B cell (primary cell): Measurements from ENCODE around the gene FBXW9. TPM values are rescaled to one million over a fixed set of nuclear protein-coding genes. Genes with fewer than 3 reads are reported as not detected.

Experiments used
- ATAC-seq: fragments of 200-7000 bp; cut with Tn5 transposase; one replicate; pipeline ENCODE4 v1.10.0; 2021; ENCODE audit warnings: low read depth, mild to moderate bottlenecking, moderate number of reproducible peaks, moderate library complexity
- CTCF ChIA-PET: fragments of 350-600 bp; sonication (Branson Sonifier 250); formaldehyde crosslinking; loops from one replicate; lab custom pipeline; 2021; ENCODE audit warnings: antibody characterized with exemption, inconsistent platforms; lab: Charles Lee
- POLR2A ChIA-PET: fragments of 350-600 bp; sonication (Branson Sonifier 250); formaldehyde crosslinking; loops from one replicate; lab custom pipeline; 2021; ENCODE audit warnings: antibody characterized with exemption; lab: Charles Lee
- DNase-seq: peaks from one replicate; pipeline ENCODE4 v3.0.0; 2013
- H2AFZ ChIP-seq: 2 replicates; pipeline ENCODE4 v1.6.1; 2012; ENCODE audit warnings: mild to moderate bottlenecking, low read depth, low read length; ENCODE audit not compliant: insufficient read depth, poor library complexity, severe bottlenecking
- H3K27ac ChIP-seq, 2 donors: 1 replicate in 1 of 2; 2 replicates in 1 of 2; pipeline ENCODE4 v1.5.1; 2012 to 2013; ENCODE audit warnings: low read length in 2 of 2, mild to moderate bottlenecking in 2 of 2, moderate library complexity in 1 of 2
- H3K27me3 ChIP-seq, 4 experiments: fragments of 200-600 bp in 1 of 4; sonication (generic) in 1 of 4; replicated peaks in 1 of 4; 1 replicate in 2 of 4; 2 replicates in 2 of 4; pipeline versions ENCODE4 v1.6.1 to v1.7.0; 2013 to 2016; ENCODE audit warnings: low read length in 3 of 4, mild to moderate bottlenecking in 2 of 4, mixed read lengths in 1 of 4, moderate library complexity in 1 of 4; ENCODE audit not compliant: insufficient read depth in 4 of 4, control insufficient read depth in 3 of 4; ENCODE audit errors: control extremely low read depth in 1 of 4
- H3K36me3 ChIP-seq, 2 experiments: replicated peaks in 1 of 2; 1 replicate in 1 of 2; 2 replicates in 1 of 2; pipeline versions ENCODE4 v1.6.1 to v1.7.1; 2013; ENCODE audit warnings: low read length in 1 of 2; ENCODE audit not compliant: insufficient read depth in 2 of 2, control insufficient read depth in 1 of 2; ENCODE audit errors: control extremely low read depth in 1 of 2, extremely low read depth in 1 of 2
- H3K4me1 ChIP-seq, 2 donors: fragments of 200-600 bp in 1 of 2; sonication (generic) in 1 of 2; 1 replicate in 1 of 2; 2 replicates in 1 of 2; pipeline versions ENCODE4 v1.5.1 to v1.6.1; 2013 to 2017; ENCODE audit warnings: low read length in 2 of 2; ENCODE audit not compliant: control insufficient read depth in 2 of 2, insufficient read depth in 2 of 2
- H3K4me2 ChIP-seq: replicated peaks from 2 replicates; pipeline ENCODE3; 2012; ENCODE audit warnings: mild to moderate bottlenecking, low read depth, low read length; ENCODE audit not compliant: poor library complexity, severe bottlenecking
- H3K4me3 ChIP-seq, 5 experiments: fragments of 200-600 bp in 1 of 5; sonication (generic) in 1 of 5; 1 replicate in 3 of 5; 2 replicates in 2 of 5; pipeline versions ENCODE4 v1.5.1 to v1.7.0; 2011 to 2016; ENCODE audit warnings: low read length in 4 of 5, mild to moderate bottlenecking in 4 of 5, low read depth in 2 of 5, control low read depth in 1 of 5, moderate library complexity in 1 of 5; ENCODE audit not compliant: insufficient read depth in 1 of 5; ENCODE audit errors: control extremely low read depth in 1 of 5, extremely low read depth in 1 of 5
- H3K79me2 ChIP-seq: fragments of 200-600 bp; sonication (generic); one replicate; pipeline ENCODE4 v1.6.0; 2016; ENCODE audit warnings: low read length; ENCODE audit not compliant: control insufficient read depth, insufficient read depth
- H3K9ac ChIP-seq: fragments of 200-600 bp; sonication (generic); 2 replicates; pipeline ENCODE4 v1.6.1; 2017; ENCODE audit warnings: mild to moderate bottlenecking, low read length, moderate library complexity
- H3K9me3 ChIP-seq, 3 donors: one replicate each; pipeline versions ENCODE4 v1.6.1 to v1.7.1; 2013; ENCODE audit warnings: low read length in 2 of 3; ENCODE audit not compliant: control insufficient read depth in 2 of 3, insufficient read depth in 1 of 3; ENCODE audit errors: control extremely low read depth in 1 of 3
- H4K20me1 ChIP-seq: 2 replicates; pipeline ENCODE4 v1.6.0; 2012; ENCODE audit warnings: mild to moderate bottlenecking, low read length; ENCODE audit not compliant: insufficient read depth, control insufficient read depth, poor library complexity, severe bottlenecking
- H3K27ac Mint-ChIP-seq: one replicate; pipeline ENCODE4 v1.8.0; 2021; ENCODE audit warnings: mixed read lengths
- H3K27me3 Mint-ChIP-seq: one replicate; pipeline ENCODE4 v1.8.0; 2021; ENCODE audit warnings: mixed read lengths
- H3K4me1 Mint-ChIP-seq: one replicate; pipeline ENCODE4 v1.8.0; 2021; ENCODE audit warnings: mixed read lengths
- H3K4me3 Mint-ChIP-seq: one replicate; pipeline ENCODE4 v1.8.0; 2021; ENCODE audit warnings: mixed read lengths
- H3K9me3 Mint-ChIP-seq: one replicate; pipeline ENCODE4 v1.8.0; 2022; ENCODE audit warnings: mixed read lengths; ENCODE audit not compliant: insufficient read depth
- EZH2 ChIP-seq: IDR thresholded peaks from 2 replicates; pipeline ENCODE4 v1.6.1; 2012; ENCODE audit warnings: borderline replicate concordance, low read depth, mild to moderate bottlenecking, moderate library complexity, low read length; ENCODE audit not compliant: insufficient read depth, poor library complexity, severe bottlenecking
- WGBS: methylation state at CpG from one replicate; pipeline ENCODE4 v1.1.5; 2013; ENCODE audit warnings: missing lambda C conversion rate; ENCODE audit not compliant: insufficient coverage; 5-methylcytosine and 5-hydroxymethylcytosine counted together
- intact Hi-C: fragments of 100-400 bp; cut with micrococcal nuclease; formaldehyde crosslinking; loops from one replicate; pipeline ENCODE4 v1.10.0; 2022
- polyA plus RNA-seq: library from polyadenylated mRNA; depleted of rRNA; stranded (reverse); fragments of >200 nt; gene quantifications from 2 replicates; pipeline ENCODE4 v1.2.3, GENCODE V29; 2012
- total RNA-seq, 2 donors: library from RNA; stranded (reverse); fragments of 120-200 nt in 1 of 2; gene quantifications; 1 replicate in 1 of 2; 2 replicates in 1 of 2; pipeline versions ENCODE4 v1.2.3 to v1.2.4, GENCODE V29; 2013 to 2022
- TF ChIP-seq, protein P1 (sequence below): fragments of 200-600 bp; IDR thresholded peaks from one replicate; pipeline ENCODE4 v1.8.0; 2022; ENCODE audit warnings: antibody characterized with exemption, mild to moderate bottlenecking

Gene FBXW9
- total and polyA plus RNA-seq, 2 donors (not counting 1 experiment from before 2014, with no cell fraction given) = 4.7 TPM

DNA sequence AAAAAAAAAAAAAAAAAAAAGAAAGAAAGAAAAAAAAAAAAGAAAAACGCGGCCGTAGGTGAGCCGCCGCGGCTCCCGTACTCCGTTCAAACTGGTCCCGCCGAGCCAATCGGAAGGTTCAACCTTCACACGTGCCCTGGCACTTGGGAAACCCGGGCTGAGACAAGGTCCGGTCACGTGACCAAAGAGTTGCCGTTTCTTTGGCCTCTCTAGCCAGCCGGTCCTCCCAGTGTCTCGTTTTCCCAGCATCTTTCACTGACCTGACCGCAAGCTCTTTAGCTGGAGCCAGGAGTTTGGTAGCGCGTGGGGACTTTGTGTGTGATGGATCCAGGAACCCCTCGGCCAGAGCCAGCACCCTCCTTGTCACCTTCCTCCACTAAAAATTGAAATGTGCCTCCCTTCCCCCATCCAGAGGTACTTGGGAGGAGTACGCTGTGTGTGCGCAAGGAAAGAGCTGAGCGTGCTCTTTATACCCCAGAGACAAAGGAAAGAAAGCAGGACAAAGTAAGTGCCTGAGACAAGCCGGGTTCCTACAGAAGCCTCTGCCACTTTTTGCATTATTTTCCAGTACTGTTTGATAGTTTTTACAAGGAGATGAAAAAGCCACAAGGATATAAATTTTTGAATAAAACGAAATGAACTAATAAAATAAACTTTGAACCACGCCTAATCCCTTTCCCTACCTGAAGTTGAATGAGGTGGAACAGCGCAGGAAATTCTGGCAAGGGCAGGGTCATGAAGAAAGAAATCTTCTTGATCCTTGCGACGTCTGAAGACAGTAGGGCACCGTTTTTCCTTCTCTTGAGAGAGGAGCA, 26.3 kb upstream of the FBXW9 start:
- peak overlapping the region; percentile 83 for H2AFZ ChIP-seq

More for the DNA sequence above, 26.3 kb upstream of the FBXW9 start:
- Histone ChIP-seq H3K27me3 (no peaks in the 10 kb centered on the region), H4K20me1 (peaks cover 11% of the 10 kb centered on the region), H3K79me2 (peaks cover 81% of the 10 kb centered on the region), H3K4me3 (peak overlapping the region; percentile 60 to 83 (median 77)), H3K27ac (peak overlapping the region; percentile 17 to 69), H3K9me3 (no peaks in the 10 kb centered on the region), H3K4me1 (peaks cover 29 to 39% of the 10 kb centered on the region in 2 donors), H3K9ac (peak overlapping the region; percentile 85), H3K4me2 (peak overlapping the region; percentile 95), H3K36me3 (peaks cover 0 to 8% of the 10 kb centered on the region in 2 experiments)
- intact Hi-C loops = loop anchor here (1.0 to 5.0 kb wide), 6 partner anchors 12 to 85 kb away; partner anchors contain the start of genes DHPS, FBXW9, HOOK2 and MAN2B1
- Mint-ChIP-seq H3K27me3 (no peaks in the 10 kb centered on the region), H3K4me1 (peaks cover 39% of the 10 kb centered on the region), H3K27ac (peak overlapping the region; percentile 97), H3K4me3 (peak overlapping the region; percentile 95), H3K9me3 (no peaks in the 10 kb centered on the region)
- ATAC-seq = peak; percentile 87
- ChIA-PET POLR2A (interaction anchor here (0.5 to 3.6 kb wide), 12 partner anchors 8 to 110 kb away, joined by 3 to 30 read pairs (median 8); partner anchors contain the start of genes DHPS, FBXW9, GET3 and JUNB), CTCF (interaction anchor here (1.4 to 3.5 kb wide), 10 partner anchors 11 to 168 kb away, joined by 3 to 26 read pairs (median 6); partner anchors contain the start of genes DHPS, GCDH, GET3 and JUNB)
- DNase-seq = peak; percentile 97
- TF ChIP-seq, protein P1, sequence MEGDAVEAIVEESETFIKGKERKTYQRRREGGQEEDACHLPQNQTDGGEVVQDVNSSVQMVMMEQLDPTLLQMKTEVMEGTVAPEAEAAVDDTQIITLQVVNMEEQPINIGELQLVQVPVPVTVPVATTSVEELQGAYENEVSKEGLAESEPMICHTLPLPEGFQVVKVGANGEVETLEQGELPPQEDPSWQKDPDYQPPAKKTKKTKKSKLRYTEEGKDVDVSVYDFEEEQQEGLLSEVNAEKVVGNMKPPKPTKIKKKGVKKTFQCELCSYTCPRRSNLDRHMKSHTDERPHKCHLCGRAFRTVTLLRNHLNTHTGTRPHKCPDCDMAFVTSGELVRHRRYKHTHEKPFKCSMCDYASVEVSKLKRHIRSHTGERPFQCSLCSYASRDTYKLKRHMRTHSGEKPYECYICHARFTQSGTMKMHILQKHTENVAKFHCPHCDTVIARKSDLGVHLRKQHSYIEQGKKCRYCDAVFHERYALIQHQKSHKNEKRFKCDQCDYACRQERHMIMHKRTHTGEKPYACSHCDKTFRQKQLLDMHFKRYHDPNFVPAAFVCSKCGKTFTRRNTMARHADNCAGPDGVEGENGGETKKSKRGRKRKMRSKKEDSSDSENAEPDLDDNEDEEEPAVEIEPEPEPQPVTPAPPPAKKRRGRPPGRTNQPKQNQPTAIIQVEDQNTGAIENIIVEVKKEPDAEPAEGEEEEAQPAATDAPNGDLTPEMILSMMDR = no peak
- TF ChIP-seq EZH2 = no peak
- WGBS = 0% methylated on average over 22 of the region's 32 CpGs
